GM19397 (cell line): ENCODE measurements around the gene CPEB3.
"Not testable (repeated sequence)": the region's sequence is repeated elsewhere in the genome, so short reads cannot be mapped to it uniquely, and the experiment has no call there.

Experiments used
- ATAC-seq: cut with Tn5 transposase; IDR thresholded peaks from one replicate; pipeline ENCODE4 v1.9.1; 2021; ENCODE audit warnings: mild to moderate bottlenecking, moderate library complexity; ENCODE audit not compliant: unreplicated experiment

The CPEB3 gene

GRCh38 chr10:92146781-92147180 lies 144.1 kb downstream of the CPEB3 start:
- no peak for ATAC-seq

- no peak for ATAC-seq
These were observed 144.8 kb downstream of the CPEB3 start for GRCh38 chr10:92146107-92146506.

- ATAC-seq, result peak; percentile 59
These were observed 147.9 kb downstream of the CPEB3 start for GRCh38 chr10:92142949-92143348.

- ATAC-seq, result no peak
These were observed 148.4 kb downstream of the CPEB3 start for GRCh38 chr10:92142512-92142911.

- ATAC-seq, result not testable (repeated sequence)
These were observed 149.7 kb downstream of the CPEB3 start for GRCh38 chr10:92141147-92141546.

GRCh38 chr10:92134049-92134448 lies 156.8 kb downstream of the CPEB3 start:
- not testable (repeated sequence) for ATAC-seq

- ATAC-seq, result no peak
These were observed 159.5 kb downstream of the CPEB3 start for GRCh38 chr10:92131275-92131820.

- ATAC-seq, result no peak
These were observed 160.1 kb downstream of the CPEB3 start for GRCh38 chr10:92130622-92131274.

- ATAC-seq, result no peak
These were observed 164.7 kb downstream of the CPEB3 start for GRCh38 chr10:92126100-92126650.

- ATAC-seq, result no peak
These were observed 165.7 kb downstream of the CPEB3 start for GRCh38 chr10:92125144-92125543.

- ATAC-seq, result no peak
These were observed 166.2 kb downstream of the CPEB3 start for GRCh38 chr10:92124616-92125143.

GRCh38 chr10:92124020-92124419 lies 166.9 kb downstream of the CPEB3 start:
- ATAC-seq, result no peak

GRCh38 chr10:92122941-92123450 lies 167.9 kb downstream of the CPEB3 start:
- no peak for ATAC-seq

- ATAC-seq, result no peak
These were observed 169.0 kb downstream of the CPEB3 start for GRCh38 chr10:92121686-92122492.

GRCh38 chr10:92119340-92119739 lies 171.5 kb downstream of the CPEB3 start:
- ATAC-seq, result no peak

GRCh38 chr10:92114917-92115316 lies 176.0 kb downstream of the CPEB3 start:
- not testable (repeated sequence) for ATAC-seq

- ATAC-seq, result no peak
These were observed 176.8 kb downstream of the CPEB3 start for GRCh38 chr10:92113911-92114600.

- no peak for ATAC-seq
These were observed 178.4 kb downstream of the CPEB3 start for GRCh38 chr10:92112462-92112861.

- ATAC-seq, result no peak
These were observed 179.4 kb downstream of the CPEB3 start for GRCh38 chr10:92111336-92111939.
